ENCODE data around the gene MCM10. TPM values are rescaled to one million over a fixed set of nuclear protein-coding genes. Genes with fewer than 3 reads are reported as not detected.

Gene MCM10
- total and polyA plus RNA-seq, 2 of the 4 experiments (the other 2 are of a cell fraction), result 5.4 to 11.8 TPM

GRCh38 chr10:13193637-13194036 lies 32.3 kb downstream of the MCM10 start:
- DNase-seq (no peak), ATAC-seq (ENCODE audit: low read depth) (no peak)
- H3K56ac ChIP-seq (ENCODE audit: extremely low read depth, insufficient read depth, low read length), result no peak overlapping the region
- no peak overlapping the region for H3K4me3 ChIP-seq (ENCODE audit: insufficient read depth, low read depth, low read length)
- no peak overlapping the region for H2BK5ac ChIP-seq (ENCODE audit: low read depth, low read length, poor library complexity, severe bottlenecking)
- H4K8ac ChIP-seq (ENCODE audit: low read depth in 2 of 2, low read length in 2 of 2), result no peak overlapping the region
- 72% methylated on average over 3 of the region's 7 CpGs; no CpG with 5 or more reads in 1 of the 2 experiments for WGBS, 2 experiments (ENCODE audit: extremely low coverage in 2 of 2, insufficient read length in 1 of 2)
- in situ Hi-C loops (cut with MboI; ENCODE audit: low sequenced_read_pairs) (no loop called here), dilution Hi-C loops (cut with HindIII; ENCODE audit: low sequenced_read_pairs, unreplicated experiment) (no loop called here), intact Hi-C loops (cut with micrococcal nuclease) (no loop called here)
- H3K14ac ChIP-seq (replicated peaks; ENCODE audit: low read depth, low read length), result no peak overlapping the region
- H3K27ac ChIP-seq (ENCODE audit: insufficient read depth, low read length), result no peak overlapping the region
- no peak overlapping the region for H3K4ac ChIP-seq (ENCODE audit: low read depth, low read length)
- ChIA-PET CTCF (no interaction called here), POLR2A (ENCODE audit: unreplicated experiment) (no interaction called here)
- no peaks in the 10 kb centered on the region for H3K79me1 ChIP-seq (ENCODE audit: low read depth in 1 of 2, low read length in 2 of 2)
- no peak overlapping the region for H3K9ac ChIP-seq (ENCODE audit: low read depth, low read length)
- H3K18ac ChIP-seq (ENCODE audit: low read depth, low read length), result no peak overlapping the region
- BruUV-seq (replicated peaks), result no TSS peak
- H3K27me3 ChIP-seq (ENCODE audit: control insufficient read depth, insufficient read depth, low read length), result no peaks in the 10 kb centered on the region
- H2AK9ac ChIP-seq (replicated peaks; ENCODE audit: low read depth, low read length, poor library complexity), result no peak overlapping the region
- no peaks in the 10 kb centered on the region for H3K4me1 ChIP-seq (ENCODE audit: control insufficient read depth, insufficient read depth, low read length)
- no peak overlapping the region for H2BK20ac ChIP-seq (ENCODE audit: low read depth, low read length)
- H3K4me2 ChIP-seq (ENCODE audit: low read depth, low read length), result no peak overlapping the region
- no peaks in the 10 kb centered on the region for H3K9me1 ChIP-seq (ENCODE audit: insufficient read depth, low read length)
- no peak overlapping the region for H4K91ac ChIP-seq (ENCODE audit: insufficient read depth, low read depth, low read length)
- no peak overlapping the region for H2AFZ ChIP-seq (replicated peaks; ENCODE audit: low read length, poor library complexity)
- no peak overlapping the region for H4K5ac ChIP-seq (ENCODE audit: low read depth, low read length)
- no peak overlapping the region for H2BK120ac ChIP-seq (ENCODE audit: low read depth, low read length)
- peaks cover 1% of the 10 kb centered on the region for H3K36me3 ChIP-seq (ENCODE audit: control insufficient read depth, insufficient read depth, low read length)
- TF ChIP-seq, protein P1, sequence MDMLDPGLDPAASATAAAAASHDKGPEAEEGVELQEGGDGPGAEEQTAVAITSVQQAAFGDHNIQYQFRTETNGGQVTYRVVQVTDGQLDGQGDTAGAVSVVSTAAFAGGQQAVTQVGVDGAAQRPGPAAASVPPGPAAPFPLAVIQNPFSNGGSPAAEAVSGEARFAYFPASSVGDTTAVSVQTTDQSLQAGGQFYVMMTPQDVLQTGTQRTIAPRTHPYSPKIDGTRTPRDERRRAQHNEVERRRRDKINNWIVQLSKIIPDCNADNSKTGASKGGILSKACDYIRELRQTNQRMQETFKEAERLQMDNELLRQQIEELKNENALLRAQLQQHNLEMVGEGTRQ (IDR thresholded peaks at IDR 0.05; ENCODE audit: low read depth, low read length), result no peak
- no peak for TF ChIP-seq RCOR1 (IDR thresholded peaks at IDR 0.05; ENCODE audit: insufficient replicate concordance, low read length)
- TF ChIP-seq, protein P2, sequence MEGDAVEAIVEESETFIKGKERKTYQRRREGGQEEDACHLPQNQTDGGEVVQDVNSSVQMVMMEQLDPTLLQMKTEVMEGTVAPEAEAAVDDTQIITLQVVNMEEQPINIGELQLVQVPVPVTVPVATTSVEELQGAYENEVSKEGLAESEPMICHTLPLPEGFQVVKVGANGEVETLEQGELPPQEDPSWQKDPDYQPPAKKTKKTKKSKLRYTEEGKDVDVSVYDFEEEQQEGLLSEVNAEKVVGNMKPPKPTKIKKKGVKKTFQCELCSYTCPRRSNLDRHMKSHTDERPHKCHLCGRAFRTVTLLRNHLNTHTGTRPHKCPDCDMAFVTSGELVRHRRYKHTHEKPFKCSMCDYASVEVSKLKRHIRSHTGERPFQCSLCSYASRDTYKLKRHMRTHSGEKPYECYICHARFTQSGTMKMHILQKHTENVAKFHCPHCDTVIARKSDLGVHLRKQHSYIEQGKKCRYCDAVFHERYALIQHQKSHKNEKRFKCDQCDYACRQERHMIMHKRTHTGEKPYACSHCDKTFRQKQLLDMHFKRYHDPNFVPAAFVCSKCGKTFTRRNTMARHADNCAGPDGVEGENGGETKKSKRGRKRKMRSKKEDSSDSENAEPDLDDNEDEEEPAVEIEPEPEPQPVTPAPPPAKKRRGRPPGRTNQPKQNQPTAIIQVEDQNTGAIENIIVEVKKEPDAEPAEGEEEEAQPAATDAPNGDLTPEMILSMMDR (conservative IDR thresholded peaks at IDR 0.05; ENCODE audit: low read depth, low read length), result no peak
- TF ChIP-seq MAZ (IDR thresholded peaks at IDR 0.05; ENCODE audit: borderline replicate concordance, low read depth, low read length), result no peak
- TF ChIP-seq SMC3 (IDR thresholded peaks at IDR 0.05; ENCODE audit: low read depth, low read length), result no peak
- TF ChIP-seq CEBPB (IDR thresholded peaks at IDR 0.05; ENCODE audit: low read depth, low read length), result peak; percentile 68
- TF ChIP-seq CHD1 (IDR thresholded peaks at IDR 0.05; ENCODE audit: low read depth, low read length), result no peak
- no peak overlapping the region for H3K23ac ChIP-seq (ENCODE audit: low read depth, low read length)
- no peak overlapping the region for H2AK5ac ChIP-seq (ENCODE audit: low read depth, low read length)
- no peak overlapping the region for H2BK15ac ChIP-seq (ENCODE audit: low read depth, low read length)
- no peaks in the 10 kb centered on the region for H3K9me3 ChIP-seq (ENCODE audit: control insufficient read depth, insufficient read depth, low read length)
- H4K20me1 ChIP-seq (ENCODE audit: insufficient read depth, low read length), result no peaks in the 10 kb centered on the region

All from IMR-90 (cell line).